Medulla oblongata (tissue), 1 donor: Measurements from ENCODE around the gene TRDN.
"Not testable (repeated sequence)": the region's sequence is repeated elsewhere in the genome, so short reads cannot be mapped to it uniquely, and the experiment has no call there.

Experiments used
- DNase-seq: peaks from one replicate; pipeline ENCODE4 v3.0.0-alpha.2; 2015; ENCODE audit errors: extremely low spot score

Gene TRDN

GRCh38 chr6:123288649-123289048 is 348.1 kb downstream of the TRDN start:
- no peak for DNase-seq

GRCh38 chr6:123276546-123276980 is 360.2 kb downstream of the TRDN start:
- no peak for DNase-seq

GRCh38 chr6:123263981-123264380 is 372.8 kb downstream of the TRDN start:
- DNase-seq: no peak

- DNase-seq: no peak
Measured at GRCh38 chr6:123240626-123241025, 396.1 kb downstream of the TRDN start.

- no peak for DNase-seq
Measured at GRCh38 chr6:123233336-123233735, 403.4 kb downstream of the TRDN start.

GRCh38 chr6:123227789-123228188 is 409.0 kb downstream of the TRDN start:
- DNase-seq: not testable (repeated sequence)

GRCh38 chr6:123226398-123226797 is 410.4 kb downstream of the TRDN start:
- no peak for DNase-seq

- DNase-seq: no peak
Measured at GRCh38 chr6:123224077-123224476, 412.7 kb downstream of the TRDN start.

- no peak for DNase-seq
Measured at GRCh38 chr6:123223461-123223860, 413.3 kb downstream of the TRDN start.

- no peak for DNase-seq
Measured at GRCh38 chr6:123215211-123215610, 421.5 kb downstream of the TRDN start.

- DNase-seq: no peak
Measured at GRCh38 chr6:123214433-123214832, 422.3 kb downstream of the TRDN start.

GRCh38 chr6:123213921-123214320 is 422.8 kb downstream of the TRDN start:
- DNase-seq: no peak

GRCh38 chr6:123211777-123212545 is 424.8 kb downstream of the TRDN start:
- no peak for DNase-seq

- no peak for DNase-seq
Measured at GRCh38 chr6:123210645-123211044, 426.1 kb downstream of the TRDN start.

GRCh38 chr6:123207967-123208510 is 428.7 kb downstream of the TRDN start:
- peak; percentile 42 for DNase-seq

GRCh38 chr6:123203928-123204327 is 432.8 kb downstream of the TRDN start:
- no peak for DNase-seq

- DNase-seq: no peak
Measured at GRCh38 chr6:123201869-123202372, 434.8 kb downstream of the TRDN start.

- DNase-seq: no peak
Measured at GRCh38 chr6:123193298-123193697, 443.5 kb downstream of the TRDN start.

GRCh38 chr6:123189816-123190215 is 446.9 kb downstream of the TRDN start:
- no peak for DNase-seq

- no peak for DNase-seq
Measured at GRCh38 chr6:123182998-123183397, 453.8 kb downstream of the TRDN start.

GRCh38 chr6:123176706-123177105 is 460.0 kb downstream of the TRDN start:
- DNase-seq: no peak

GRCh38 chr6:123171341-123172115 is 465.2 kb downstream of the TRDN start:
- no peak for DNase-seq

GRCh38 chr6:123169774-123170095 is 467.0 kb downstream of the TRDN start:
- peak; percentile 2 for DNase-seq
